T-cell (primary cell): ENCODE measurements around the gene VMAC. TPM values are rescaled to one million over a fixed set of nuclear protein-coding genes. Genes with fewer than 3 reads are reported as not detected.

ENCODE experiments used
- ATAC-seq, 4 experiments: fragments of 200-7000 bp in 3 of 4; fragments of 150-1000 bp in 1 of 4; cut with Tn5 transposase; replicated peaks in 1 of 4; 1 replicate in 3 of 4; 2 replicates in 1 of 4; pipeline ENCODE4 v1.10.0; 2021; ENCODE audit warnings: moderate library complexity in 3 of 4, mild to moderate bottlenecking in 2 of 4, moderate number of reproducible peaks in 1 of 4
- CTCF ChIA-PET, 2 donors: fragments of 300-600 bp; sonication (Branson Sonifier 250); formaldehyde crosslinking; loops; one replicate each; lab custom pipeline; 2022; ENCODE audit warnings: antibody characterized with exemption in 2 of 2; lab: Charles Lee
- POLR2A ChIA-PET, 2 donors: fragments of 300-600 bp; sonication (Branson Sonifier 250); formaldehyde crosslinking; loops; one replicate each; lab custom pipeline; 2022; ENCODE audit warnings: antibody characterized with exemption in 2 of 2; lab: Charles Lee
- DNase-seq, 35 experiments: peaks; one replicate each; pipeline versions ENCODE4 v3.0.0 to v3.0.0-alpha.2; 2013 to 2023
- H3K27ac ChIP-seq: one replicate; pipeline ENCODE4 v1.5.1; 2013; ENCODE audit warnings: low read length
- H3K27me3 ChIP-seq, 2 experiments: replicated peaks in 1 of 2; 1 replicate in 1 of 2; 2 replicates in 1 of 2; pipeline versions ENCODE4 v1.6.1 to v1.7.0; 2013; ENCODE audit warnings: low read length in 1 of 2, mixed read lengths in 1 of 2; ENCODE audit not compliant: control insufficient read depth in 2 of 2, insufficient read depth in 2 of 2; ENCODE audit errors: extremely low read depth in 1 of 2
- H3K36me3 ChIP-seq, 2 donors: 1 replicate in 1 of 2; 2 replicates in 1 of 2; pipeline versions ENCODE4 v1.6.1 to v1.7.0; 2013; ENCODE audit warnings: low read length in 1 of 2; ENCODE audit not compliant: control insufficient read depth in 2 of 2, insufficient read depth in 1 of 2; ENCODE audit errors: extremely low read depth in 1 of 2
- H3K4me1 ChIP-seq, 2 experiments: 1 replicate in 1 of 2; 2 replicates in 1 of 2; pipeline versions ENCODE4 v1.6.1 to v1.7.0; 2013; ENCODE audit warnings: low read length in 2 of 2, mixed read lengths in 1 of 2; ENCODE audit not compliant: insufficient read depth in 2 of 2, control insufficient read depth in 1 of 2; ENCODE audit errors: extremely low read depth in 1 of 2
- H3K4me3 ChIP-seq, 2 donors: 1 replicate in 1 of 2; 2 replicates in 1 of 2; pipeline versions ENCODE4 v1.5.1 to v1.7.0; 2013; ENCODE audit warnings: mild to moderate bottlenecking in 2 of 2, low read length in 1 of 2, moderate library complexity in 1 of 2; ENCODE audit not compliant: control insufficient read depth in 1 of 2; ENCODE audit errors: extremely low read depth in 1 of 2
- H3K9me3 ChIP-seq: 2 replicates; pipeline ENCODE4 v1.7.0; 2013
- H3K27ac Mint-ChIP-seq, 2 donors: one replicate each; pipeline ENCODE4 v1.8.0; 2020 to 2021; ENCODE audit warnings: mild to moderate bottlenecking in 2 of 2, mixed read lengths in 2 of 2
- H3K27me3 Mint-ChIP-seq, 2 donors: one replicate each; pipeline ENCODE4 v1.8.0; 2021 to 2022; ENCODE audit warnings: mixed read lengths in 2 of 2
- H3K36me3 Mint-ChIP-seq: one replicate; pipeline ENCODE4 v1.8.0; 2021; ENCODE audit warnings: mixed read lengths
- H3K4me1 Mint-ChIP-seq, 3 donors: one replicate each; pipeline ENCODE4 v1.8.0; 2020 to 2022; ENCODE audit warnings: mixed read lengths in 3 of 3, mild to moderate bottlenecking in 1 of 3
- H3K4me3 Mint-ChIP-seq, 3 donors: one replicate each; pipeline ENCODE4 v1.8.0; 2020 to 2022; ENCODE audit warnings: mild to moderate bottlenecking in 3 of 3, mixed read lengths in 3 of 3, moderate library complexity in 3 of 3
- H3K9me3 Mint-ChIP-seq, 3 donors: one replicate each; pipeline ENCODE4 v1.8.0; 2020 to 2022; ENCODE audit warnings: mixed read lengths in 3 of 3
- WGBS: methylation state at CpG from one replicate; pipeline ENCODE4 v1.1.5; 2013; ENCODE audit warnings: missing lambda C conversion rate; ENCODE audit not compliant: insufficient coverage; 5-methylcytosine and 5-hydroxymethylcytosine counted together
- total RNA-seq, 35 experiments: library from RNA in 6 of 35; stranded (reverse) in 6 of 35; fragments of 120-200 nt in 1 of 35; gene quantifications; one replicate each; pipeline versions ENCODE4 v1.2.1 to v1.2.4 and lab custom pipeline; 2013 to 2026

The VMAC gene
- total RNA-seq, 5 donors from 2014 or later (not counting 1 experiment from before 2014, with no cell fraction given), result 23.8 to 35.9 (median 30.9) TPM

DNA sequence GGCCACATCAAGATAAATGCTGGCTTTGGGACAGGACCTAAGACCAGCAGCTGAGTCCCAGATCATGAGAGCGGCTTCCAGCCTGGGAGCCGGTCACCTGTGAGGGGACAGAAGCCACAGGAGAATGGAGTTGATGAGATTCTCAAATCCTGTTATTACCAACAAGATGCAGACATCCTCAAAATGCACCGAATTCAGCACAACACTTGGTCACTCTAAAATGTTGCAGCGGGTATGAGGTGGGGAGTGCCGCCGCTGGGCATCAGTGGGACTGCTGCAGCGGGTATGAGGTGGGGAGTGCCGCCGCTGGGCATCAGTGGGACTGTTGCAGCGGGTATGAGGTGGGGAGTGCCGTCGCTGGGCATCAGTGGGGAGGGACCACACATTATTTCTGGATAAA is 52.1 kb downstream of the VMAC start:
- Mint-ChIP-seq H3K4me3 (no peak overlapping the region), H3K9me3 (no peaks in the 10 kb centered on the region), H3K4me1 (peaks cover 84 to 96% (median 95%) of the 10 kb centered on the region in 3 donors), H3K27ac (peak overlapping the region; percentile 8 to 77), H3K36me3 (peaks cover 3% of the 10 kb centered on the region), H3K27me3 (no peaks in the 10 kb centered on the region)
- Histone ChIP-seq H3K36me3 (peaks cover 0 to 17% of the 10 kb centered on the region in 2 donors), H3K27me3 (no peaks in the 10 kb centered on the region), H3K9me3 (no peaks in the 10 kb centered on the region), H3K27ac (no peak overlapping the region), H3K4me3 (no peak overlapping the region), H3K4me1 (peaks cover 51 to 82% of the 10 kb centered on the region in 2 experiments)
- ChIA-PET CTCF (interaction anchor here in 1 of 2 donors (1.1 kb wide), 1 partner anchor 11 kb away, joined by 4 read pairs; no protein-coding TSS in a partner anchor), POLR2A (no interaction called here)
- WGBS, result 94% methylated on average over 9 of the region's 12 CpGs
- no peak for ATAC-seq
- DNase-seq, result no peak

DNA sequence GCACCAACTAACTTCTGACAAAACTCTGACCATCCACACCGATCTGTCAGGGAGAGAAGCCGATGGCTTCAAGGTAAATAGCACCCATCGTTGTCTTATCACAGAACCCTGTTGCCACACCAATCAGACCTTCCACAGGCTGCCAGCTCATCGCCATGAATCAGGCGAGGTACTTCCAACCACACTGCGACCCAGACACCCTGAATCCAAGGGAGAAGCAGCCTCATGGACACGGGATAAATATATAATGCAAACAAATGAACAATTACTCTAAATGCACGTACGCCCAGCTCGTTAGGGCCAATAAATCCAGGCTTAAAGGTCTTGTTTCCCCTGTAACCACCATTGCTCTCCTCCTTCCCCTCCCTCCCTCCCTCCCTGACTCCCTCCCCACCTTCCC is 52.5 kb downstream of the VMAC start:
- DNase-seq (no peak), ATAC-seq (no peak)
- POLR2A ChIA-PET, result no interaction called here
- peaks cover 48 to 82% of the 10 kb centered on the region in 2 experiments for H3K4me1 ChIP-seq
- H3K4me1 Mint-ChIP-seq, result peaks cover 84 to 96% (median 95%) of the 10 kb centered on the region in 3 donors
- H3K36me3 Mint-ChIP-seq, result peaks cover 3% of the 10 kb centered on the region
- H3K27ac ChIP-seq, result no peak overlapping the region
- peak overlapping the region in 1 of 2 donors; percentile 77 for H3K27ac Mint-ChIP-seq
- WGBS, result 94% methylated on average over 10 of the region's 10 CpGs
- H3K4me3 ChIP-seq, result no peak overlapping the region
- no peaks in the 10 kb centered on the region for H3K9me3 Mint-ChIP-seq
- peaks cover 0 to 17% of the 10 kb centered on the region in 2 donors for H3K36me3 ChIP-seq
- no peaks in the 10 kb centered on the region for H3K27me3 Mint-ChIP-seq
- no peaks in the 10 kb centered on the region for H3K27me3 ChIP-seq
- peak overlapping the region in 1 of 3 donors; percentile 59 for H3K4me3 Mint-ChIP-seq
- CTCF ChIA-PET, result interaction anchor here in 1 of 2 donors (0.6 kb wide), 1 partner anchor 236 kb away, joined by 5 read pairs; no protein-coding TSS in a partner anchor
- no peaks in the 10 kb centered on the region for H3K9me3 ChIP-seq

DNA sequence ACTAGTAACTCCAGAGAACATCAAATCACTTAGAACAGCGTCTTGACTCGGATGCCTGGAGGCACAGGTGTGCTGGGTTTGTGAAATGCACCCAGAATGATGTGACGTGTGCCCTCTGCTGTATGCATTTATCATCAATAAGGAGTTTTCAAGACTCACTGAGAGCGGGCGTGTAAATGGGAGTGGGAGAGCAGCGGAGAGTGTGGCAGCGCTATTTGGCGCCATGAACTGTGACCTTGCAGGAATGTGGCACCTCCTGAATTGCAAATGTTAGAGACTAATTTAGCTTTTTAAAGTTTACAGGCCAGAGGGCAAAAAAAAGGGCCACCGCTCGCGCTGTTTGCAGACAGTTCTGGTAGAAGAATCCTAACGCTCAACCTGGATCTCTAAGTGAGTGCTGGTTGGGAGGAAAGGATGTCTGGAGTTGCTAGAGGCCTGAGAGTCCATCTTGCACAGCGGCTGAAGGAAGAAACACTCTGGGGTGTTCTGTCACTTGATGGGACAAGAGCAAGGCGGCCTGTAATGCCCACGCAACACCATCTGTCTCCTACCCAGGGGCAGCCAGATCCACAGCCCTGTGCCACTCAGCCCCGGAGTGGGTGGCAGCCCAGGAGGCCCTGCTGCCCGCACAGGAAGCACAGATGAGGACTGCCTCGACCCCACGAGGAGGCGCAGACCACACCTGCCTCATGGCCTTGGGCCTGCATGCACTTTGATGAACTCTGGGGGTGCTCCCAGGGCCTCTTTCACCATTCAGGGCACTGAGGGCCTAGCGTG is 53.6 kb downstream of the VMAC start:
- ATAC-seq (no peak), DNase-seq (no peak)
- Histone ChIP-seq H3K36me3 (peaks cover 0 to 17% of the 10 kb centered on the region in 2 donors), H3K4me3 (no peak overlapping the region), H3K4me1 (peaks cover 49 to 84% of the 10 kb centered on the region in 2 experiments), H3K27ac (peak overlapping the region; percentile 46), H3K9me3 (no peaks in the 10 kb centered on the region), H3K27me3 (no peaks in the 10 kb centered on the region)
- CTCF ChIA-PET, result no interaction called here
- Mint-ChIP-seq H3K36me3 (peaks cover 9% of the 10 kb centered on the region), H3K4me3 (peak overlapping the region in 2 of 3 donors; percentile 31 to 59), H3K4me1 (peaks cover 84 to 96% (median 95%) of the 10 kb centered on the region in 3 donors), H3K9me3 (no peaks in the 10 kb centered on the region), H3K27me3 (no peaks in the 10 kb centered on the region), H3K27ac (peak overlapping the region; percentile 98 to 100)
- WGBS, result 81% methylated on average over 14 of the region's 21 CpGs
- POLR2A ChIA-PET, result no interaction called here

- no peak overlapping the region for H3K4me3 ChIP-seq
- Mint-ChIP-seq H3K27ac (peak overlapping the region; percentile 98 to 100), H3K27me3 (no peaks in the 10 kb centered on the region), H3K36me3 (peaks cover 9% of the 10 kb centered on the region), H3K4me1 (peaks cover 84 to 96% (median 95%) of the 10 kb centered on the region in 3 donors), H3K9me3 (no peaks in the 10 kb centered on the region), H3K4me3 (peak overlapping the region in 1 of 3 donors; percentile 81)
- ChIA-PET CTCF (no interaction called here), POLR2A (no interaction called here)
- WGBS, result 94% methylated on average over 10 of the region's 10 CpGs
- DNase-seq, result no peak
- H3K9me3 ChIP-seq, result no peaks in the 10 kb centered on the region
- peaks cover 4 to 17% of the 10 kb centered on the region in 2 donors for H3K36me3 ChIP-seq
- ATAC-seq, result no peak
- peaks cover 49 to 85% of the 10 kb centered on the region in 2 experiments for H3K4me1 ChIP-seq
- H3K27me3 ChIP-seq, result no peaks in the 10 kb centered on the region
- peak overlapping the region; percentile 46 for H3K27ac ChIP-seq
Observed at GRCh38 chr19:5958851-5959122, 54.1 kb downstream of the VMAC start.

DNA sequence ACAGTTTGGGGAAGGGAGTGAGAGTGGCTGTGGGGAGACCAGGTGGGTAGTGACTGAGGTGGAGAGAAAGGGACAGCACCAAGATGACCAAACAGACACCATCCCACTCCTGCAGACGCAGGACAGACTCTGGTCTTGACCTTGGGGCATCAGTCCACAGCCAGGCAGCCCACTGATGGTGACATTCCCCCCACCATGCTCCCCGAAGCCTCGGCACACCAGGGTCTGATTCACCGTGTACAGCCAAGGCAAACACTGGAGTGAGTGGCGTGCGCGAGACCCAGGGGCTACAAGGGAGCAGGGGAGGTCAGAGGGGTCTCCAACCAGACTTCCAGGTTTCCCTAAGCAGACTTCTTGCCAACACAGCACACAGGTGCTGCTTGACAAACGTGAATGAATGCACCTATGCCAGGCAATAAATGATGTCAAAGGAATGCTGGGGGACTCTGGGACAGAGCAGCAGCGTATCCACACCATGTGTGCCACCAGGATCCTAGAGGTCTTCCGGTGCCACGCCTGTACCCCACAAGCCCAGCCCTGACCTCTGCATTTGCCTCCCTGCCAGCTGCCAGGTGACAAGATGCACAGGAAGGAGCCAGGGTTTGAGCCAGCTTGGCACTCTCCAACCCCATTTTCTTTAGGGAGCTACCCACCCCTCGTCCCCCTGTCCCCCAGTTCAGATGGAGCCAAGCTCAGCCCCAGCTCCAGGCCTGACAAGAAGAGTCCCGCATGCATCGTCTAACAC is 54.8 kb downstream of the VMAC start:
- peaks cover 5 to 17% of the 10 kb centered on the region in 2 donors for H3K36me3 ChIP-seq
- peak overlapping the region; percentile 98 to 100 for H3K27ac Mint-ChIP-seq
- H3K4me3 Mint-ChIP-seq, result peak overlapping the region in 2 of 3 donors; percentile 76 to 81
- peaks cover 6% of the 10 kb centered on the region for H3K36me3 Mint-ChIP-seq
- peak overlapping the region; percentile 87 for H3K27ac ChIP-seq
- H3K4me1 ChIP-seq, result peaks cover 50 to 85% of the 10 kb centered on the region in 2 experiments
- no peaks in the 10 kb centered on the region for H3K27me3 ChIP-seq
- no peak for ATAC-seq
- no peak overlapping the region for H3K4me3 ChIP-seq
- H3K9me3 ChIP-seq, result no peaks in the 10 kb centered on the region
- H3K4me1 Mint-ChIP-seq, result peaks cover 84 to 96% (median 95%) of the 10 kb centered on the region in 3 donors
- 96% methylated on average over 10 of the region's 14 CpGs for WGBS
- H3K27me3 Mint-ChIP-seq, result no peaks in the 10 kb centered on the region
- H3K9me3 Mint-ChIP-seq, result no peaks in the 10 kb centered on the region
- DNase-seq, result no peak
- CTCF ChIA-PET, result no interaction called here
- POLR2A ChIA-PET, result no interaction called here
